ENCODE measurements around the gene RTN4.

GRCh38 chr2:55012672-55013484, 37.4 kb downstream of the RTN4 start:
- no peak for TF ChIP-seq REST (IDR thresholded peaks at IDR 0.05; ENCODE audit: insufficient read depth in 1 of 2, low read depth in 2 of 2, low read length in 2 of 2)
- no peak for TF ChIP-seq SIN3A (IDR thresholded peaks at IDR 0.05; ENCODE audit: borderline replicate concordance, insufficient read depth, low read length)
- TF ChIP-seq TAF1 (IDR thresholded peaks at IDR 0.05; ENCODE audit: borderline replicate concordance, insufficient read depth, low read length): no peak
- TF ChIP-seq POLR2AphosphoS5 (IDR thresholded peaks at IDR 0.05; ENCODE audit: low read depth, low read length): no peak

Measured in PFSK-1 (cell line).